DMS79 treated with DMSO at 0.1 percent for 48 hours (cell line): ENCODE data around the gene ABCD3.
"Not testable (repeated sequence)": the region's sequence is repeated elsewhere in the genome, so short reads cannot be mapped to it uniquely, and the experiment has no call there.

Experiments used
- DNase-seq: peaks from one replicate; lab custom pipeline; 2025; lab: John Stamatoyannopoulos, UW

Gene ABCD3

GRCh38 chr1:94417978-94418663 lies at the start of gene ABCD3:
Gene ABCD3 (plus strand): TSS chr1:94418389. CDS start chr1:94418479, 90 bp downstream.
- DNase-seq, result peak; percentile 94

GRCh38 chr1:94372771-94373170 lies 45.4 kb upstream of the ABCD3 start:
- DNase-seq, result not testable (repeated sequence)

DNA sequence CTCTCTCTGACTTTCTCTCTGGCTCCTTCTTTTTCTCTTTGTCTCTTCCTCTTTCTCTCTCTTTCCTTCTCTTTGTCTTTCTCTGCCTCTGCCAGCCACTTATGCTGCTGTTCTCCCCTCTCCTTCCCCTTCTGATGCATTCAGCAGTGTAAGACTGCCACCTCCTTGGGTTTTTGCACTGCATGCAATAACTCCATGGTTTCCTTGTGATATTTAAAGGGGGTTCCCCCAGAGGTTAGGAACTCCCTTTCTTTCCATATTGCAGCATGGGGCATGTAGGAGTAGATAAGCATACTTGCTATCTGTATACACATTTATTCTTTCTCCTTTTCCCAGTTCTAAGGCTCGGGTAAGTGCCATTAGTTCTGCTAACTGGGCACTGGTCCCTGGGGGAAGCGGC lies 44.9 kb upstream of the ABCD3 start:
- DNase-seq, result not testable (repeated sequence)

- DNase-seq, result not testable (repeated sequence)
These were observed 42.5 kb upstream of the ABCD3 start for GRCh38 chr1:94375666-94376065.

GRCh38 chr1:94378493-94378892 lies 39.7 kb upstream of the ABCD3 start:
- DNase-seq, result not testable (repeated sequence)

GRCh38 chr1:94379615-94380014 lies 38.6 kb upstream of the ABCD3 start:
- DNase-seq, result no peak

DNA sequence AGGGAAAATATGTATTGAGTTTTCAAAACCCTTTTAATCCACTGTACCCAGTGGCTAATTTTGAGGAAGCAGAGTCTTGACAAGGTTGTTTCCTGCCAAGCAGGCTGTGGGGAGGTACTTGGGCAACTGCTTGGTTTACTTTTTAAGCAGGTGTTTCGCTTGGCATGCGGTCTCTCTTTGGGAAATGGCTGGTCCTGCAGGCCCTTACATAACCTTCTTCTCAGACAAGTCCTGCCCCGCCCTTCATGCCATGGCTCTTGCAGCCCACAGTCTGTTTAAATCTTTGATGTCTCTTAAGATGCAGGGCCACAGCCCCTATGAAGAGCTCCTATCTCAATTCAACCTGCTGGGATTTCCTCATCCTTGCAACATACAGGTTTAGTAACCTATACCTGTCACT lies 36.0 kb upstream of the ABCD3 start:
- DNase-seq, result peak; percentile 62

DNA sequence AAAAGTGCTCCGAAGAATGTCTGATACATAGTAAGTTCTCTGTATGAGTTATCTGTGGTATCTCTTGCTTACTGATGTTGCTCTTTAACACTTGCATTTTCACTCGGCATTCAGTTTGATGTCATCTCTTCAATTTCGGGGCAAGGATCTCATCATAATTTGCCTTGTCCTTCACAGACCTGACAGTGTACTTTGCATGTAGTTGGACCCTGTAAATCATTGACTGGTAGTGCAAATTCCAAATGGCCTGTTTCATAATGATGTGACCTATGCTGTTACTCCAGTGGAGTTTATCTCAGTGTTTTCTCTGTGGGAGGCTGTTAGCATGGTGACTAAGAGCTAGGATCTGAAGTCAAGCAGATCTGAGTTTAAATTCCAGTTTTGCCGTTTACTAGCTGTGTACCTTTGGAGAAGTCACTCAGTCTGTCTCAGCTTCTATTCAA lies 34.2 kb upstream of the ABCD3 start:
- DNase-seq, result no peak

DNA sequence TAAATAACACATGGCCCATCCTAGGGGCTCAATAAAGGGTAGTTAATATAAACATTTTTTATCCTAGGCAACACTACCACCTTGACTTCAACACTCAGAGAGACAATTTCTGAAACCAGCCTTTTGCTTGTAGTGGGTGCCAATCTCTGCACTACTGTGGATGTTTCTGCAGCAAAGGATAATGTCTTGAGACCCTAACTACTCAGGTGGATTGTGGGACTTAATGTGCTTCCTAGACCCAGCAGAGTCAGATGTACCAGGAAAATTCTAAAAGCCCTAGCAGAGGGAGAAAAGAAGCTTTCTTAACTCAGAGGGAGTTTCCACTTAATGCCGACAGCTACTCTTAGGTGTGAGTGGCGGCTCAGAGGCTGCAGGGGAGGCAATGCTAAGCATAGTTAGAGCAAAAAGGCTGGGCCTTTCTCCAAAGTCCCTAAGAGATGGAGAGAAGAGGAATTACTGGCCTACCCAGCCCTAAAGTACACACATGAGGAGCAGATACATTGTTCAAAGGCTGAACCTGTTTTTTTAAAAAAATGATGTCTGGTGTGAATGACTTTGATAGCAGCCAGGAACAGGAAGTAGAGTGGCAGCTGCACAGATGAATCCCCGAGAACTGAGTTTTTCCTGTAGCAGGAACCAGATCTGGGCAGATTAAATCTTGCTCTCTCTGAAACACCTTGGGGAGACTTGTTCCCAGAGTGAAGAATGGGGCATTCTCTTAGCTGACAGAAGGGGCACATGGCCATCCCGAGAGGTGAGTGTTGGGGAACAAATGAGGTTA lies 33.5 kb upstream of the ABCD3 start:
- no peak for DNase-seq

- DNase-seq, result no peak
These were observed 32.8 kb upstream of the ABCD3 start for GRCh38 chr1:94385308-94385929.

GRCh38 chr1:94389298-94389697 lies 28.9 kb upstream of the ABCD3 start:
- no peak for DNase-seq

GRCh38 chr1:94394247-94394646 lies 23.9 kb upstream of the ABCD3 start:
- no peak for DNase-seq

DNA sequence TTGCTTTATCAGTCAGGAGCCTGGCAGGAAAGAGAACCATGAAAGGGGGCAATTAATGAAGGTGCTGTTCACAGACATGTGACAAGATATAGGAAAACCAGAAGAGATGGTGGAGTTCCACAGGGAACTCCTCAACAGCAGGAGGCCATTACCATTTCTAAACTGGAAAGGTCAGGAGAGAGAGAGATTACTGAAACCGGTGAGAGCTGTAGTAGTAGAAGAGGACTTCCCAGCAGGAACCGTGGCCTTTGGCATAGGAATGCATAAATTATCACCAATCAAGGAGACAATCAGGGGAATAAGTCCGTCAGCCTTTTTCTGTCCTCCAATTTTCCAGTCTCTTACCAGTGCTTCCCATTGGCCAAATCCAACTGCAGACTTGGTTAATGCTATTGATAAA lies 23.0 kb upstream of the ABCD3 start:
- no peak for DNase-seq

- no peak for DNase-seq
These were observed 22.4 kb upstream of the ABCD3 start for GRCh38 chr1:94395748-94396309.

DNA sequence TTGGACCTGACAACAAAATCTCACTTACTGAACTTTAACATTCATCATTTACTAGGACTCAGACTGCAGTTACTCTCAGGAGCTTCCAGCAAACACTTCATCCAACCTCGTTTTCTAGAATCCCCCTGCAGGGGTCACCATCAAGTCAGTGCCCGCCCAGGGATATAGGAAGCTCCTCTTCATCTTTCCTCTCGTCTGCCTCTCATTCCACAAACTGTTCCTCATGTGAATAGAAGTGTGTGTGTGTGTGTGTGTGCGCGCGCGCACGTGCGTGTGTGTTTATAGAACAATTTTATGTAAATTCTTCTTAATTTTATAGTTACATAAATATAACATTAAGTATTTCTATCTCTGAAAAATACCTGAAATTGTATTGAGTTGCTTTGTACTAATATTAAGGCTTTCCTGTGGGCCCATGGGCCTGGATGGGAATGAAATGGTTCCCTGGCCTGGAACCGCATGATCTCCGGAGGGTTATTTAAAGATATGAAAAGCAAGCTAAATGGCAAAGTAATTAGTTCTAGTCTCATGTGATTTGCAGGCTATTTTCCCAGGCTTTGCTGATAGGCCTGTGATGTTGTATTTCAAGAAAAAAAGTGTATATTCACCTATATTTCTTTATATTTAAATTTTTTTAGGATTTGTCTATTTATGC lies 21.7 kb upstream of the ABCD3 start:
- DNase-seq, result no peak

DNA sequence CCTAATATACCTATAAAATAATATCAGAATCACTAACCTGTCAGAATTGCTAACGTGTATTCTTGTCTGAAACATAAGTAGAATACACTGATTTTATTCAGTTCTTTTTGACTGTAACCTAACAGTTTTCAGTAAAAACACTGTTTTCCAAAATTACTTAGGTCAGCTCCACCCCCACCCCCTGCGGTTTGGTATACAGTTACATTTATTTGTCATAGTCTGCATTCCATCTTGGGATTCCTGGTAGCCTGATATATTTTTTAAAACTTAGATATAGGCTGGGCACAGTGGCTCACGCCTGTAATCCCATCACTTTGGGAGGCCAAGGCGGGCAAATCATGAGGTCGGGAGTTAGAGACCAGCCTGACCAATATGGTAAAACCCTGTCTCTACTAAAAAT lies 19.8 kb upstream of the ABCD3 start:
- DNase-seq, result no peak

- DNase-seq, result no peak
These were observed 18.7 kb upstream of the ABCD3 start for GRCh38 chr1:94399453-94399852.

DNA sequence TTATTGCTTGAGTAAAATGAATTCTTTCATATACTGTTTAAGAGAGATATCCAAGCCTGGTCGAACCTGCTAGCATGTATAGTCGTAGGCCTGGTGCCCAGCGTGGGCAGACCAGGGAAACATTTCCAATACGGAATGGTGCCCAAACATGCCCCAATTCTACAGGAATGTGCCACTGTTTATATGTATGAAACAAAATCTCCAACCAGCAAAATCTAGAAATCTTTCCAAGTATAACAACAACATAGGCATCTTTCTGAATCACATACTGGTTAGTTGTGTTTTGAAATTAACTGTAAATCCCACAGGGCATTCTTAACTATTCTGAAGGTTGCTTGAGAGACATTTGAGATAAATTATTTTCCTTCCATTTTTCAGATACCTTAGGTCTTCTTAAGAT lies 17.0 kb upstream of the ABCD3 start:
- DNase-seq, result no peak

- no peak for DNase-seq
These were observed 11.7 kb upstream of the ABCD3 start for GRCh38 chr1:94406446-94406845.

DNA sequence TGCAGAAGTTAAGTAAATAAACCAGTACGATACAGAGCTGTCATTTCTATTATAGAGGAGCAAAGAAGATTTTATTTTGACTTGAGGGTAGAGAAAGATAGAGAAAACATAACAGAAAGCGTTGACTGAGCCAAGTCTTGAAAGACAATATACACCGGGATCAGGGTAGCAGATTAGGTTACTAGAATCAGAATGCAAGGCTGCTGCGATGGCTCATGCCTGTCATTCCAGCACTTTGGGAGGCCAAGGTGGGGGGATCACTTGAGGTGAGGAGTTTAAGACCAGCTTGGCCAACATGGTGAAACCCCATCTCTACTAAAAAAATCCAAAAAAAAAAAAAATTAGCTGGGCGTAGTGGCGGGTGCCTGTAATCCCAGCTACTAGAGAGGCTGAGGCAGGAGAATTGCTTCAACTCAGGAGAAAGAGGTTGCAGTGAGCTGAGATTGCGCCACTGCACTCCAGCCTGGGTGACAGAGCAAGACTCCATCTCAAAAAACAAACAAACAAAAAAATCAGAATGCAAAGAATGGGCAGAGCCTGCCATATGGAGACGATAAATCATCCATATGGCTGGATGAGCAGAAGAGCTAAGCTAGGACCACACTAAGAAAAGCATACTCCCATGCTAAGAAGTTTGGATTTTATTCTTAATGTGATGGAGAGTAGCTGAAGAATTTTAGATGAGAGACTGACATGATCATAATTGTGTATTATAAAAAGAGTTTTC lies 9.9 kb upstream of the ABCD3 start:
- no peak for DNase-seq

DNA sequence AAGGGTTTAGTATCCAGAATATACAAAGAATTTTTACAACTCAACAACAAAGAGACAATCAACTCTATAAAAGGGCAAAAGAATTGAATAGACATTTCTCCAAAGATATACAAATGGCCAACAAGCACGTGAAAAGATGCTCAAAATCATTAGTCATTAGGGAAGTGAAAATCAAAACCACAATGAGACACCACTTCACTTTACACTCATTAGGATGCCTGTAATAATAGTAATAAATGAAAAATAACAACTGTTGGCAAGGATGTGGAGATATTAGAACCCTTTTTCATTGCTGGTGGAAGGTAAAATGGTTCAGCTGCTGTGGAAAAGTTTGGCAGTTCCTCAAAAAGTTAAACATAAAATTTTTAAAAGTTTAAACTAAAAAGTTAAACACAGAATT lies 7.0 kb upstream of the ABCD3 start:
- DNase-seq, result no peak

- no peak for DNase-seq
These were observed 4.9 kb upstream of the ABCD3 start for GRCh38 chr1:94413311-94413710.
